ENCODE results near the gene ARAP3. TPM values are rescaled to one million over a fixed set of nuclear protein-coding genes. Genes with fewer than 3 reads are reported as not detected.
A peak's percentile ranks its signal among the peaks of the same experiment; 100 is the strongest.

ARAP3 gene
- total RNA-seq, 1 experiment from 2014 or later, result 10.6 TPM

DNA sequence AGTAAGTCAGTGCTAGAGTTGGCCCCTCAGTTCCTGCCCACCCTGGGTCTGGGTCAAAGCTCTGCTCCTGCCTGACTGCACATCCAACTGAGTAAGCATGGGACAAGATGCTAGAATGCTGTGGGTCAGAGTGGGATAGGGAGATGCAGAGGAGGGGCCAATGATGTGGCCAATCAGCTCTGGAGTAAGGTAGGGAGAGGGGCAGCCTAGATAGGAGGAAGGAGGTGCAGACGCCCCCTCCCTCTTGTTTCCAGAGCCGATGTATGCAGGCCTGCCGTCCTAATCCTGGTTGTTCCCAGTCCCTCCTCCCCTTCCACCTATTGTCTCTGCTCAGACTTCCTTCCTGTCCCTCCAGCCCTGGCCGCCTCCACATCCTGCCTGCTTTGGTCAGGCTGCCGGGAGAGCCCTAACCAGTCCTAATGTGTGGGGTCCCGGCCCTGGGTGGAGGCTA, 1.3 kb downstream of the ARAP3 start:
- no peak for DNase-seq (ENCODE audit: low read depth)
- in situ Hi-C loops (cut with HindIII; ENCODE audit: low pct_unique_long_range_greater_than_20kb, low sequenced_read_pairs), result no loop called here

DNA sequence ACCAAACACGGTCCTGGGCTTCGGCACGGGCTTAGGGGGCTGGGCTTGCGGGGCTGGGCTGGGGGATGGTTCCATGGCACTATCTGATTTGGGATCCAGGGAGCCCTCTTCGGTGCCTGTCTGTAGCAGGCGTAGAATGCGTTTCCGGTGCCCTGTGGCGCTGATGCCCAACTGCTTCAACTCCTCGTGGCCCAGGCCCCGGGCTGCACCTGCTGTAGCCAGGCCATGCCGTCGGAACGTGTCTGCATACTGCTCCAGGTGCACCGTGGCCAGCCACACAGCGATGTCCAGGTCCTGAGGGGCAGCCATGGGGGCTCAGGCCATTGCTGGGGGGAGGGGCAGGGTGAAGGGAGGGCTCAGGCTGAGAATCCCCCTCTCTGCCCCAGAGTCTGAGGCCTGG, 1.9 kb downstream of the ARAP3 start:
- in situ Hi-C loops (cut with HindIII; ENCODE audit: low pct_unique_long_range_greater_than_20kb, low sequenced_read_pairs), result no loop called here
- no peak for DNase-seq (ENCODE audit: low read depth)

DNA sequence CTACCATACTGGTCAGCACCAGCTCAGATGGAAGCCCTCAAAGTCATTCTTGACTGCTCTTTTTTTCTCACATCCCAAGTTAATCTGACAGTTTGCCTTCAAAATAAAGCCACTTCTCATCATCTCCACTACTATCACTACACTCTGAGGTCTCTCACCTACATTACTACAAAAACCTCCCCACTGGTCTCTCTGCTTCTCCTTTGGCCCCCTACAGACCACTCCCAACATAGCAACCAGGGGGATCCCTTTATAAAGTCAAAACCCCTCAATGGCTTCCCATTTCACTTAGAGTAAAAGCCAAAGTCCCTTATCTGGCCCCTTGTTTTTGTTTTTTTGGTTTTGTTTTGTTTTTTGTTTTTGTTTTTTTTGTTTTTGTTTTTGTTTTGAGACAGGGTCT, 4.6 kb downstream of the ARAP3 start:
- DNase-seq (ENCODE audit: low read depth), result no peak
- in situ Hi-C loops (cut with HindIII; ENCODE audit: low pct_unique_long_range_greater_than_20kb, low sequenced_read_pairs), result no loop called here

DNA sequence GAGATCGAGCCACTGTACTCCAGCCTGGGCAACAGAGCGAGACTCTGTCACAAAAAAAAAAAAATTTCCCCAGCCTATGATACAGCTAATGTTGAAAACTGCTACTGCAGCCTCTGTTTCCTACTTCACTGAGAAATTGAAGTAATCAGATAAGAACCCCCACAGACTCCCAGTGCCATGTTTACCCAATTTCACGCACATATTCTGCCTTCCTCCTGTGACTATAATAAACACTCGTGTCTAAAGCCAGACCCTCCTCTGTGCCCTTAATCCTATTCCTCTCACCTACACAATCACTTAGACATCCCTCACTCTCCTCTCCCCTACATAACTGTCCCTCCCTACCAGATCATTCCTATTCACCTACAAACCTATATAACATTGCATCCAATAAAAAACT, 6.4 kb downstream of the ARAP3 start:
- no peak for DNase-seq (ENCODE audit: low read depth)
- in situ Hi-C loops (cut with HindIII; ENCODE audit: low pct_unique_long_range_greater_than_20kb, low sequenced_read_pairs), result no loop called here

DNA sequence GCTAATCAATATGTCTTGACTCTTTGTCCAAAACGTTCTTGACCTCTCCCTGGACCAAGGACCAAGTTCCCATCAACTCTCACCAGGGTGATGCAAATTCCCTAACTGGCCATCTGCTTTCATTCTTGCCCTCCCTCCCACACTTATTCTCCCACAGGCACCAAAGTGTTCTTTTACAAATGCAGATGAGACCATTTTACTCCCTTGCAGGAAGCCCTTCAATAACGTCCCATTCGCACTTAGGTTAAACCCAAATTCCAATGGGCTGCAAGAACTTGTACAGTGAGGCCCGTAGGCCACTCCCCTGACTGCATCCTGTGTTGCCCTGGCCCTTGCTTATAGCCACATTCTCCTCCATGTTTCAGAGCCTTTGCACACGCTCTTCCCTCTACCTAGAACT, 7.3 kb downstream of the ARAP3 start:
- in situ Hi-C loops (cut with HindIII; ENCODE audit: low pct_unique_long_range_greater_than_20kb, low sequenced_read_pairs), result no loop called here
- no peak for DNase-seq (ENCODE audit: low read depth)

DNA sequence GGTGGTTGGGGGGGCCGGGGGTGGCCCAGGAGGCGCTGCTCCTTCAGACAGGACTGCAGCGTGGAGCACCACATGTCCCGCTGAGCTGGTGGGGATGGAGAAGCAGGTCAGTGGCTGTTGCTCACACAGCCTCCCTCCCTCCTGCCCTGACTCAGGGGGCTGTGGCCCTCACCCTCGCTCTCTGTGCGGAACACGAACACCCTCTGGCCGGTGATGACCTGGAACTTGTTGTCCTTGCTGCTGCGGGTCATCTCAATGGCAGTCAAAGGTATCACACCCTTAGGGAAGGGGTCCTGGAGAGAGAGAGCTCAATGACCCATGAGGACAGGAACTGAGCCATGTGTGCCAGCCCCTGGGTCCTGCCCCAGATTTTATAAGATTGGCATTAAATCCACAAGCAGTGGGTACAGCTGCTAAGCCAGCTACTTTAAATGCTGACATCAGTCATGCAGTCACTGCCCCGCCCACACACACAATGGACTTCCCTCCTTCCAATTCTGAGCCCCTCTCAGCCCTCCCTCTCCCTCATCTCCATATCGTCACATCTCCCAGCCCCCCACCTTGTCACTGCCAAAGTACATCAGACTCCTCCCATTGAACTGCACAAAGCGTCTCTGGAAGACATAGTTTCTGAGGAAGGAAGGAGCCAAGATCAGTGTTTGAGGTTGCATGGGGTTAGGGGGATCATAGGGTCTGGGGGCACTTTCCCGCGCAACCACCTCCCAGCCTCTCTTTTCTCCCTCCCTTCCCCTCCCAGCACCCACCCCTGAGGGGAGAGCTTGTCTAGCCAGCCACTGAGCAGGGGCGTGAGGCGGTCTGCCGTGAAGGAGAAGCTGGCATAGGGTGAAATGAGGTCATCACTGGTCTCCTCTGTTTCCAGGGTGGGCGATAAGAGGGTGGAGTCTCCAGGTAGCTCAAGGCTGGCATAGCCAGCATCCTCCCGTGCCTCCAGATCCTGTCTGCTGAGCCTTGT, 8.9 kb downstream of the ARAP3 start:
- in situ Hi-C loops (cut with HindIII; ENCODE audit: low pct_unique_long_range_greater_than_20kb, low sequenced_read_pairs), result no loop called here
- no peak for DNase-seq (ENCODE audit: low read depth)

DNA sequence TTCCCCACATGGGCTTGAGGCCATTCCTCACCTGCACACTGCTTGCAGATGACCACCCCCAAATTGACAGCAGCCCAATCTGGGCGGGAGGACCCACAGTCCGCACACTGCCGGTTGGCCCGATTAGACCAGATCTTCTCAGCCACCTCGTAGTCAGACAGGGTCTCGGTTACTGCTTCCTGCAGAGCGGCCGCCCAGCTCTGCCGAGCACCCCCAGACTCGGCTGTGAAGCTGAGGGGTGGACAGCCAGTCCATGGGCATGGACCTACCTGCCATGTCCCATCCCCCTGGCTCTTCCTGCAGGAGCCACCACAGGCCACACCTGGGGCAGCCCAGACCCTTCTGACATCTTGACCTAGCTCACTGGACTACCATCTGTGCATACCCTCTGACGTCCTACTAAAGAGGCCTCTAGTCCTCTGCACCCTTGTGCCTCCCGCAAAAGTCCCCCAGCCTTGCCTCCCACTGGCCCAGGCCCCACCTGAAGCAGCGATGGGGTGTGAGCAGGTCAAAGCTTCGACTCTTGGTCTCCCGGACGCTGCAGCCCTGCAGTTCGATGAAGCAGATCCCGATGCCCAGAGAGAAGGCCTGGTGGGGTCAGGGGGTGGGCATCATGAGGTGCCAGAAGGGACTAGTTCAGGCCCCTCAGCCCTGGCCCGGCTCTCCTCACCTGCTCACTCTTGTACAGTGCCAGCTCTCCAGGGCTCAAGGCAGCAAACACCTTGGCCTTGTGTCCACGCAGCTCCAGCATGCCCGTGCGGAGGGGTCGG, 9.8 kb downstream of the ARAP3 start:
- in situ Hi-C loops (cut with HindIII; ENCODE audit: low pct_unique_long_range_greater_than_20kb, low sequenced_read_pairs), result no loop called here
- no peak for DNase-seq (ENCODE audit: low read depth)

DNA sequence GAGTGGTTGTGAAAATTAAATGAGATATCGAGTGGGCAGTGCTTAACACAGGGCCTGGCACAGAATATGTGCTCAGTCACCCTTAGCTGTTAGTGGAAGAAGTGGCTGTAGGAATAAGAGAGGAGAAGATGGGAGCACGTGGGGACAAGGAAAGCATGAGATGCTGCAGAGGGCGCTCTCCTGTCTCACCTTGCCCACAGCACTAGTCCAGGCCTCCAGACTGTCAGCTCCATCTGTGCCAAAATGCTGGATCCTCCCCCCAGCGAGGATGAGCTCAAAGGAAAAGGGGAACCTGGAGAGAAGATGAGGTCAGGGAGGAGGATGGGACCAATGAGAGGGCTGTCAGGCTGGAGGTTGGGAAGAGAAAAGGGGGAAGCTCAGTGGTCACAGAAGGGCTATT, 12.5 kb downstream of the ARAP3 start:
- in situ Hi-C loops (cut with HindIII; ENCODE audit: low pct_unique_long_range_greater_than_20kb, low sequenced_read_pairs), result no loop called here

DNA sequence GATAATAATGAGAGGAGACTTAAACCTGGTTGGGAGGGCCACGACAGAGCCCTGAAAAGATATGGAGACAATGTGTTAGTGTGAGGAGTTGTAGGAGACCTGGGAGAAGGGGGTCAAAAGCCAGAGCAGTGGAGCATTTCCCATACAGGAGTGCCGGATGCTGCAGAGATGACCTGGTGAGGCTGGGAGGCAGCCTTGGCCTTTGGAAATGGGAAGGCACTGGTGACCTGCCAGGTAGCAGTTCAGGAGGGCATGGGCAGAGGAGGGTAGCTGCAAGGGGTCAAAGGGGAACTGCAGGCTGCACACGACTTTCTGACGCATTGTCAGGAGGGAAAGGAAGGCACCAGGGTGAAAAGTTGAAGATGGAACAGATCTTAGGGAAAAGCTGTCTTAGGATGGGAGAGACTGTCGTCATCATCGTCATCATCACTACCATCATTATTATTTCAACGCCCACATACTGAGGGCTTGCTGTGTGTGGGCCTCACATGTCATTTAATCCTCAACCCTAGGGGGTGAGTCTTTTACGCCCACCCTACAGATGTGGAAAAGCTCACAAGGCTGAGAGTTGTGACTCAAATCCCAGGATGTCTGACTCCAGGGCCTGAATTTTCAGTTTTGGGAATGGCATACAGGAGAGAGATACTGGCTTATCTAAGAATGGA, 13.3 kb downstream of the ARAP3 start:
- in situ Hi-C loops (cut with HindIII; ENCODE audit: low pct_unique_long_range_greater_than_20kb, low sequenced_read_pairs), result no loop called here

More for the DNA sequence above, 12.5 kb downstream of the ARAP3 start:
- DNase-seq (ENCODE audit: low read depth), result no peak

DNA sequence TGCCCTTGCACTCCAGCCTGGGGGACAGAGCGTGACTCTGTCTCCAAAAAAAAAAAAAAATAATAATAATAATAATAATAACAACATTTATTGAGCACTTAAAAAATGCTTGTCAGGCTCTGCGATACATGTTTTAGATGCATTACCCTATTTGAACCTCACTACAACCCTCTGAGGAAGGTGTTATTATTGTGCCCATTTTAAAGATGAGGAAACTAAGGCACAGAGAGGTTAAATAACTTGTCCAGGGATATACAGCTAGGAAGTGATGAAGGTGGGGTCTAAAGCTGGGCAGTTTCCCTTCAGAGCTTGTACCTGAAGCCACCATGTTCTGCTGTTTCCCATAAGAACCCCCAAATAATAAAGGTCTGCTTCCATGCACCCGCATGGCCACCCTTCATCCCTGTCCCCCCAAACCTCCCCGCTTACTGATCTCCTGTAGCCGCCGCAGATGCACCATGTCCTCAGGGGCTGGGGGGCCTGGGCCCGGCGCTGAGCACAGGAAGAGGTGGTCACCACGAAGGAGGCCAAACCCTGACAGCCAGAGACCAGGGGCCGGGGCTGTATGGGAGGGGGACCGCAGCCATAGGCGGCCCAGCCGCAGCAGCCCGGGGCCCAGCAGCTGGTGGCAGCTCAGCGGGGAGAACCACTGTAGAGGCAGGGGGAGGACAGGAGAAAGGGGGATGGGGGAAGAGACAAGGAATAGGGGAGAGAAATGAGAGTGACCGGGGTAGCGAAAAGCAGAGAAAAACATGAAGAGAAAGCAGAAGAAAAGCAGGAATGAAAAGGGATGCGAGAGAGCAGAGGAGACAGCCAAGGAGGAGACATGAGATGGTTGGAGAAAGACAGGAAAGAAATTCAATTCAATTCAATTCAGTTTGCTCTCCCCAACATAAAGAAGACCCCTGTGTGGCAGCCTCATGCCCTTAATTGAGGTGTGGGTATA, 15.8 kb downstream of the ARAP3 start:
- DNase-seq (ENCODE audit: low read depth), result no peak

More for the DNA sequence above, 13.3 kb downstream of the ARAP3 start:
- DNase-seq (ENCODE audit: low read depth), result no peak

DNA sequence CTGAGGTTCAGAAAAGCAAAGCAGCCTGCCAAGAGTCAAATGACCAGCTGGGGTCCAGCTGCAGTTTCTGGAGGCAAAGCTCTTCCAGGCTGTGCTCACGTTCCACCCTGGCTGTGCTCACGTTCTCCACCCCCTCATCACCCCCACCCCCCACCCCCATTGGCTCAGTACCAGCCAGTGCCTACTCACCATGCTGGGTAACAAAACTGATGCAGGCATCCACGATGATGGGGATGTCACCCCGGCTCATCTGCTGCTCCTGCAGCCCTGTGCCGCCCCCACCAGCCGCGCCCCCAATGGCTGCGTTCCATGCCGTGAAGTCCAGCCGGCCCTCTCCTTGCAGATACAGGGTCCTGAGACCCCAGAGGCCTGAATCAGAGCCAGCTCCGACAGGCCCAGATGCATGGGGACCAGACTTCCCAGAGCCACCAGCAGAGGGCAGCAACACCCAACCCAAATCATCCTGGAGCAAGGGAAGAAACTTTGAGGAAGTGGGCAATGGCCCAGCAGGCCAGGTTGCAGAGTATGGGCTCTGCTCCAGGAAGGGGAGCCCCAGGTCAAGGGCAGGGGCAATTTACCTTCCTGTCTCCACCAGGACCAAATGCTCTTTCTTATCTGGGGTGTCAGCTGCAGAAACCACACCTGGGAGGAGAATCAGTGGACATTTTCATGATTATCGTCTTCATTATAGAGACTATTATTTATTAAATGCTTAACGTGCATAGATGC, 17.1 kb downstream of the ARAP3 start:
- peak; percentile 54 for DNase-seq (ENCODE audit: low read depth)
- in situ Hi-C loops (cut with HindIII; ENCODE audit: low pct_unique_long_range_greater_than_20kb, low sequenced_read_pairs), result no loop called here

More for the DNA sequence above, 15.8 kb downstream of the ARAP3 start:
- in situ Hi-C loops (cut with HindIII; ENCODE audit: low pct_unique_long_range_greater_than_20kb, low sequenced_read_pairs), result no loop called here

DNA sequence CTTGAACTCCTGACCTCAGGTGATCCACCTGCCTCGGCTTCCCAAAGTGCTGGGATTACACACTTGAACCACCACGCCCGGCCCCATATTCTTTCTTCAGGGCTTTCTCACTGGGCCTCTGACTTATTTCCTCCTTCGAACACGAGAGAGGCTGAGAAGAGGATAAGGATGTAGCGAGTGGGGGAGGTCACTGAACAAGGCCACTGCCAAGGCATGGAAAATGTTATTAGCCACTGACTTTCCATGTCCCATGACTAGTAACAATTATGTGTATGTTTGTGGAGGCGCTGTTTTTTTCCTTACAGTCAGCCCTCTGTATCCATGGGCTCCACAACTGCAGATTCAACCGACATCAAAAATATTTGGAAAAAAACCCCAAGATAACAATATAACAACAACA, 18.5 kb downstream of the ARAP3 start:
- no peak for DNase-seq (ENCODE audit: low read depth)
- in situ Hi-C loops (cut with HindIII; ENCODE audit: low pct_unique_long_range_greater_than_20kb, low sequenced_read_pairs), result no loop called here

DNA sequence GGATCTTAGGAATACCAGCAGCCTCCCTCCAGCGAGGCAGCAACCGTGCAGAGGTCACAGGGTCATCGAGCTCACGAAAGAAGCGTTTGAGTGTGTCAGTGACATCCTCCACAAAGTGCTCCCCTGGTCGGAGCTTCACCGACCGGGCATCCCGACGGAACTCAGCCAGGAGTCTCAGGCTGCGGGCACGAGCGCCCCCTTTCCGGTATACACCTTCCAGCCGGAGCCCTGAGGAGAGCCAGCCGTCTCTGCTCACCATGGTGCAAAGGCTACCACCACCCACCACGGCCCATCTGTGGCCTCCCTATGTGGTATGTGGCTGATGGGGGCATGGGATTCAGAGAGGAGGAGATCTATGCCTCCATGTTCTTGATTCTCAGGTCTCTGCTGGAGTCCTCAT, 20.0 kb downstream of the ARAP3 start:
- no peak for DNase-seq (ENCODE audit: low read depth)

DNA sequence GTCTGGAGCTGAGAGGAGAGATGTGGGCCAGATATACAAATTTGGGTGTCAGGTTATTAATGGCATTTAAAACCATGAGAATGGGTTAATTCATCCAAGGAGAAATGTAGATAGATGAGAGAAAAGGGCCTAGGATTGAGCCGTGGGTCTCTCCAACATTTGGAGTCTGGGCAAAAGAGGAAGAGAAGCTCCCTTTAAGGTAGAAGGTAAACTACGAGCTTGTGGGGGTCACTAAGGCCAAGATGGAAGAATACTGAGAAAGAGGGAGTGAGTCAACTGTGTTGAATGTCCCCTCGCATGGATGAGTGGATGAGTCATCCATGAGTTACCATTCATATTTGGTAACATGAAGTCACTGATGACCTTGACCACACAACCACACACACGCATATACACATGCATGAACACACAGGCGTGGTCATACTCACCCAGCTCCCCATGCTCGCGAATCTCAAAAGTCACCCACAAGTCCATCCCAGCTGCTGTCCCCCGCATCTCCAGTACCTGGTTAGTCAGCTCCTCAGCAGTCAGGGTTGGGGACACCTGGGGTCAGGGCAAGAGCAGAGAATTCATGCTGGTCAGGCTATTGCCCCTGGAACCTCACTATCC, 24.0 kb downstream of the ARAP3 start:
- peak; percentile 60 for DNase-seq (ENCODE audit: low read depth)
- in situ Hi-C loops (cut with HindIII; ENCODE audit: low pct_unique_long_range_greater_than_20kb, low sequenced_read_pairs), result no loop called here

More for the DNA sequence above, 20.0 kb downstream of the ARAP3 start:
- in situ Hi-C loops (cut with HindIII; ENCODE audit: low pct_unique_long_range_greater_than_20kb, low sequenced_read_pairs), result no loop called here

DNA sequence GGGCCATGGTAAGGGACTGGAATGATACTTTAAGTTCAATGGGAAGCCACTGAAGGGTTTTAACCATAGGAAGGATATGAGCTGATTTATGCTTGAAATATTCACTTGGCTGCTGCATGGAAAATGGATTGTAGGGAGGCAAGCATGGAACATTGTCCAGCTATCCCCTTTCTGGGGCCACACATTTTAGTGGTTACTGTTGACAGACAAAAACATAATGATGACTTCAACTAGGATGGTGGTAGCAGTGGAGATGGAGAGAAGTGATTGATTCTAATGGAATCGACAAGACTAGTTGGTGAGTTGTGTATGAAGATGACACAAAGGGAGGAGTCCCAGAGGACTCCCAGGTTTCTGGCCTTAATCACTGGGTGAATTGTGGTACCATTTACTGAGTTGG, 24.6 kb downstream of the ARAP3 start:
- no peak for DNase-seq (ENCODE audit: low read depth)
- in situ Hi-C loops (cut with HindIII; ENCODE audit: low pct_unique_long_range_greater_than_20kb, low sequenced_read_pairs), result no loop called here

DNA sequence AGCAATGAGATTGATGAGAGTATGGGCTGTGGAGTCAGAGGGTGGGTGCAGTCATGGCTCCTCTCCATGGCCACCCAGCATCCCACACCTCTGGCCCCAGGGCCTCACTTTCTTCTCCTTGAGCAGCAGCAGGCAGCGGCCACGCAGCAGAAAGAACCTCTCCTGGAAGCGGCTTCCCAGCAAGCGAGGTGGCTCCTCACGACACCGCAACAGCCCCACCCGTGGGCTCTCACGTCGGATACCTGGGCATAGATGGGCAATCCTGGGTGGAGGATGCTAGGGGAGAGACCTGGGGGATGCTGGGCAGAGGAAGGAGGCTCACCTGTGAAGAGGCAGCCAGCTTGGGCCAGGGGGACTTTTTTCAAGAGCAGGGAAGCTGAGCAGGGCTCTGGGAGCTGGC, 25.6 kb downstream of the ARAP3 start:
- DNase-seq (ENCODE audit: low read depth), result no peak
- in situ Hi-C loops (cut with HindIII; ENCODE audit: low pct_unique_long_range_greater_than_20kb, low sequenced_read_pairs), result no loop called here

DNA sequence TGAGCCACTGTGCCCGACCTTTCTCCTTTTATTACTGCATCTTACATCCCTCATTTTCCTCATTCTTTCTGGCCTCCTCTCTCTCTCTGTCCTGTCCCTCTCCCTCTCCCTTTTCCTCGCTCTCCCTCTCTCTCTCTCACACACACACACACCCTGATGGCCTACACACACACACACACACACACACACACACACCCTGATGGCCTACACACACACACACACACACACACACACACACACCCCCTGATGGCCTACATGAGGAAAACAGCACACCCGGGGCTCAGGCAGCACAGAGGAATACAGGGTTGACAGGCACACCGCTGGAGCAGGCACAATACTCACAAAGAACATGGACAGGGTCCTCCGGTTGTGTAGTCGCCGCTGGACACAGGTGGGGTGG, 27.0 kb downstream of the ARAP3 start:
- DNase-seq (ENCODE audit: low read depth), result no peak
- in situ Hi-C loops (cut with HindIII; ENCODE audit: low pct_unique_long_range_greater_than_20kb, low sequenced_read_pairs), result no loop called here

Data from Caki2 (cell line).